Neural cell (in vitro differentiated cells): ENCODE data around the gene COQ4. TPM values are rescaled to one million over a fixed set of nuclear protein-coding genes. Genes with fewer than 3 reads are reported as not detected.

ENCODE experiments used
- H2AFZ ChIP-seq: fragments of 200-600, 300-800 bp; sonication (generic), shearing (Covaris generic); 2 replicates; pipeline ENCODE4 v1.6.0; 2014; ENCODE audit warnings: low read depth, mild to moderate bottlenecking, antibody characterized with exemption, low read length, moderate library complexity
- H3F3A ChIP-seq: fragments of 200-600 bp; shearing (Covaris generic); 2 replicates; pipeline ENCODE4 v1.6.1; 2016; ENCODE audit warnings: mild to moderate bottlenecking, moderate library complexity, mixed read lengths, antibody characterized with exemption, low read length; ENCODE audit not compliant: insufficient read depth, poor library complexity, severe bottlenecking
- H3K27ac ChIP-seq: fragments of 200-600, 300-800 bp; sonication (generic), shearing (Covaris generic); 2 replicates; pipeline ENCODE4 v1.5.1; 2014; ENCODE audit warnings: mild to moderate bottlenecking, low read length, moderate library complexity
- H3K27me3 ChIP-seq: fragments of 300-800, 200-600 bp; sonication (generic), shearing (Covaris generic); 2 replicates; pipeline ENCODE4 v1.6.0; 2014; ENCODE audit warnings: mild to moderate bottlenecking, low read depth, low read length, moderate library complexity; ENCODE audit not compliant: insufficient read depth
- H3K36me3 ChIP-seq: fragments of 300-800, 200-600 bp; sonication (generic), shearing (Covaris generic); 2 replicates; pipeline ENCODE4 v1.5.1; 2014; ENCODE audit warnings: mild to moderate bottlenecking, antibody characterized with exemption, low read length, moderate library complexity; ENCODE audit not compliant: insufficient read depth
- H3K4me2 ChIP-seq: fragments of 300-800, 200-600 bp; sonication (generic), shearing (Covaris generic); 2 replicates; pipeline ENCODE4 v1.6.0; 2014; ENCODE audit warnings: mild to moderate bottlenecking, low read length
- H3K4me3 ChIP-seq: fragments of 300-800, 200-600 bp; sonication (generic), shearing (Covaris generic); 2 replicates; pipeline ENCODE4 v1.5.1; 2014; ENCODE audit warnings: mild to moderate bottlenecking, low read length, moderate library complexity
- H3K79me2 ChIP-seq: fragments of 200-600 bp; shearing (Covaris generic); replicated peaks from 2 replicates; pipeline ENCODE4 v1.6.0; 2014; ENCODE audit warnings: mild to moderate bottlenecking, low read length, moderate library complexity; ENCODE audit not compliant: insufficient read depth
- H3K9ac ChIP-seq: fragments of 300-800, 200-600 bp; sonication (generic), shearing (Covaris generic); 2 replicates; pipeline ENCODE4 v1.6.1; 2016; ENCODE audit warnings: mild to moderate bottlenecking, low read length, mixed read lengths
- H3K9me2 ChIP-seq: fragments of 200-600 bp; shearing (Covaris generic); 2 replicates; pipeline ENCODE4 v1.6.1; 2016; ENCODE audit warnings: mild to moderate bottlenecking, low read length, mixed read lengths; ENCODE audit not compliant: insufficient read depth
- H3K9me3 ChIP-seq: fragments of 200-600, 300-800 bp; sonication (generic), shearing (Covaris generic); 2 replicates; pipeline ENCODE4 v1.6.1; 2016; ENCODE audit warnings: mild to moderate bottlenecking, mixed run types, low read length, moderate library complexity, mixed read lengths
- H4K20me1 ChIP-seq: fragments of 200-600 bp; shearing (Covaris generic); 2 replicates; pipeline ENCODE4 v1.6.1; 2016; ENCODE audit warnings: mild to moderate bottlenecking, mixed run types; ENCODE audit not compliant: insufficient read depth
- CTCF ChIP-seq: fragments of 450-650 bp; IDR thresholded peaks from 2 replicates; pipeline ENCODE4 v1.5.1; 2014; ENCODE audit warnings: antibody characterized with exemption, mild to moderate bottlenecking, moderate library complexity; ENCODE audit not compliant: poor library complexity, severe bottlenecking
- EP300 ChIP-seq: fragments of 450-650 bp; conservative IDR thresholded peaks from 2 replicates; pipeline ENCODE4 v1.6.1; 2014; ENCODE audit warnings: antibody characterized with exemption, mild to moderate bottlenecking, moderate library complexity; ENCODE audit not compliant: poor library complexity, severe bottlenecking
- EZH2 ChIP-seq: fragments of 200-600, 300-800 bp; shearing (Covaris generic), sonication (generic); IDR thresholded peaks from 2 replicates; pipeline ENCODE4 v1.6.1; 2014; ENCODE audit warnings: antibody characterized with exemption, low read length, borderline replicate concordance, mild to moderate bottlenecking; ENCODE audit not compliant: insufficient read depth, poor library complexity, severe bottlenecking
- MXI1 ChIP-seq: fragments of 450-650 bp; conservative IDR thresholded peaks from 2 replicates; pipeline ENCODE4 v1.6.1; 2014; ENCODE audit warnings: antibody characterized with exemption, mild to moderate bottlenecking; ENCODE audit not compliant: poor library complexity, severe bottlenecking
- POLR2AphosphoS5 ChIP-seq: IDR thresholded peaks from 2 replicates; pipeline ENCODE4 v1.6.1; 2012
- RAD21 ChIP-seq: fragments of 450-650 bp; conservative IDR thresholded peaks from 2 replicates; pipeline ENCODE4 v1.6.1; 2014; ENCODE audit warnings: antibody characterized with exemption, mild to moderate bottlenecking, moderate library complexity
- REST ChIP-seq: IDR thresholded peaks from 2 replicates; pipeline ENCODE4 v1.6.1; 2012; ENCODE audit warnings: borderline replicate concordance
- SMC3 ChIP-seq: fragments of 450-650 bp; conservative IDR thresholded peaks from 2 replicates; pipeline ENCODE4 v1.6.1; 2014; ENCODE audit warnings: antibody characterized with exemption, mild to moderate bottlenecking, moderate library complexity; ENCODE audit not compliant: poor library complexity
- TAF1 ChIP-seq: IDR thresholded peaks from 2 replicates; pipeline ENCODE4 v1.6.1; 2012; ENCODE audit warnings: low read depth
- polyA plus RNA-seq: library from polyadenylated mRNA; depleted of rRNA; stranded (reverse); fragments of >200 nt; gene quantifications from 2 replicates; pipeline ENCODE4 v1.2.3, GENCODE V29; 2014

Gene COQ4
- polyA plus RNA-seq, 1 donor from 2014 or later = 108 TPM

- no peaks in the 10 kb centered on the region for H4K20me1 ChIP-seq
- H2AFZ ChIP-seq = peak overlapping the region; percentile 57
- H3K27me3 ChIP-seq = no peaks in the 10 kb centered on the region
- H3K79me2 ChIP-seq = no peaks in the 10 kb centered on the region
- TF ChIP-seq POLR2AphosphoS5 (no peak), EP300 (no peak), SMC3 (no peak), REST (no peak), EZH2 (no peak), CTCF (no peak), MXI1 (no peak), TAF1 (no peak), RAD21 (no peak)
- H3K4me2 ChIP-seq = peak overlapping the region; percentile 90
- no peaks in the 10 kb centered on the region for H3K36me3 ChIP-seq
- H3F3A ChIP-seq = no peaks in the 10 kb centered on the region
- peak overlapping the region; percentile 61 for H3K4me3 ChIP-seq
- peak overlapping the region; percentile 88 for H3K9ac ChIP-seq
- H3K9me2 ChIP-seq = no peaks in the 10 kb centered on the region
- peak overlapping the region; percentile 82 for H3K27ac ChIP-seq
- no peaks in the 10 kb centered on the region for H3K9me3 ChIP-seq
Observed at GRCh38 chr9:128365525-128365924, 42.9 kb downstream of the COQ4 start.

- no peaks in the 10 kb centered on the region for H3K27me3 ChIP-seq
Observed at GRCh38 chr9:128369024-128369706, 46.5 kb downstream of the COQ4 start.

More at GRCh38 chr9:128369024-128369706, 46.5 kb downstream of the COQ4 start:
- H3K4me3 ChIP-seq = no peak overlapping the region
- H3K79me2 ChIP-seq = peaks cover 13% of the 10 kb centered on the region
- H2AFZ ChIP-seq = no peak overlapping the region
- H4K20me1 ChIP-seq = no peaks in the 10 kb centered on the region
- no peaks in the 10 kb centered on the region for H3K36me3 ChIP-seq
- H3K9me3 ChIP-seq = no peaks in the 10 kb centered on the region
- H3K9me2 ChIP-seq = no peaks in the 10 kb centered on the region
- no peak overlapping the region for H3K27ac ChIP-seq
- H3K9ac ChIP-seq = no peak overlapping the region
- H3F3A ChIP-seq = no peaks in the 10 kb centered on the region
- H3K4me2 ChIP-seq = no peak overlapping the region
- no peak for TF ChIP-seq MXI1
- no peak for TF ChIP-seq SMC3
- TF ChIP-seq EZH2 = no peak
- TF ChIP-seq RAD21 = no peak
